Peyer's patch (tissue), 4 donors: ENCODE results near the gene ZNF730. TPM values are rescaled to one million over a fixed set of nuclear protein-coding genes. Genes with fewer than 3 reads are reported as not detected.
"Not testable (repeated sequence)": the region's sequence is repeated elsewhere in the genome, so short reads cannot be mapped to it uniquely, and the experiment has no call there.

Source experiments
- DNase-seq, 3 donors: peaks; one replicate each; pipeline ENCODE4 v3.0.0-alpha.2; 2017 to 2019
- H3K27ac ChIP-seq, 4 donors: fragments of 200-600 bp; sonication (generic); one replicate each; pipeline ENCODE4 v1.5.1; 2016 to 2019
- H3K27me3 ChIP-seq, 2 donors: fragments of 200-600 bp; sonication (generic); one replicate each; pipeline ENCODE4 v1.5.1; 2019
- H3K36me3 ChIP-seq, 3 donors: fragments of 200-600 bp; sonication (generic); one replicate each; pipeline ENCODE4 v1.5.1; 2016 to 2019
- H3K4me1 ChIP-seq, 4 donors: fragments of 200-600 bp; sonication (generic); one replicate each; pipeline ENCODE4 v1.5.1; 2016 to 2019
- H3K4me3 ChIP-seq, 4 donors: fragments of 200-600 bp; sonication (generic); 1 replicate in 3 of 4; 2 replicates in 1 of 4; pipeline ENCODE4 v1.5.1; 2016 to 2019; ENCODE audit warnings: mild to moderate bottlenecking in 1 of 4
- H3K9me3 ChIP-seq, 4 donors: fragments of 200-600 bp; sonication (generic); one replicate each; pipeline ENCODE4 v1.5.1; 2016 to 2019; ENCODE audit warnings: mild to moderate bottlenecking in 1 of 4
- POLR2A ChIP-seq, 2 donors: fragments of 450-650 bp; IDR thresholded peaks; one replicate each; pipeline ENCODE4 v1.5.1; 2017; ENCODE audit warnings: antibody characterized with exemption in 2 of 2, mild to moderate bottlenecking in 2 of 2, moderate library complexity in 2 of 2
- total RNA-seq, 4 donors: library from RNA; depleted of rRNA; stranded (reverse); fragments of >200 nt; gene quantifications; one replicate each; pipeline ENCODE4 v1.1.0, GENCODE V29; 2016
- TF ChIP-seq, protein P1 (sequence below), 6 experiments: fragments of 450-650 bp in 4 of 6; fragments of 200-600 bp in 2 of 6; sonication (generic) in 1 of 6; IDR thresholded peaks; one replicate each; pipeline ENCODE4 v1.5.1; 2017 to 2019; ENCODE audit warnings: antibody characterized with exemption in 6 of 6, mild to moderate bottlenecking in 3 of 6, moderate library complexity in 1 of 6

The ZNF730 gene
- total RNA-seq, 4 donors from 2014 or later: not detected

DNA sequence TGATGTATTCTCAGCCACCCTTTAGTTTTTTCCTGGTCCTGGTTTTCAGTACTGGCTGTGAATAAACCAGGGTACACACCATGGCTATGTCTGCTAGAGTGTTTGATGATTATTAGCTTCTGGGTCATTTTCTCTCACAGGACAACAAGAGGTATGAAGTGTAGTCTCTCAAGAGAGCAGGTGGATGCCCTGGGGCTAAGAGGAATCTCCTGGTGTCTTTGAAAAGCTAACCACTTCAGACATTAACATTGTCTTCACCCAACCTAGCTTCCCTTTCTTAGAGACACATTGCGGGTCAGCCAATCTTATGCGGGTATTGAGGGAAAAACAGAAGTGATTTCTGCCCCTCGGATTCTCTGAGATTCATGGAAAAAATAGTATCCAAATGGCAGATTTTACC is 1.6 kb downstream of the ZNF730 start:
- no peak overlapping the region for H3K27ac ChIP-seq
- no peaks in the 10 kb centered on the region for H3K4me1 ChIP-seq
- TF ChIP-seq POLR2A (IDR thresholded peaks at IDR 0.05): no peak
- TF ChIP-seq, protein P1, sequence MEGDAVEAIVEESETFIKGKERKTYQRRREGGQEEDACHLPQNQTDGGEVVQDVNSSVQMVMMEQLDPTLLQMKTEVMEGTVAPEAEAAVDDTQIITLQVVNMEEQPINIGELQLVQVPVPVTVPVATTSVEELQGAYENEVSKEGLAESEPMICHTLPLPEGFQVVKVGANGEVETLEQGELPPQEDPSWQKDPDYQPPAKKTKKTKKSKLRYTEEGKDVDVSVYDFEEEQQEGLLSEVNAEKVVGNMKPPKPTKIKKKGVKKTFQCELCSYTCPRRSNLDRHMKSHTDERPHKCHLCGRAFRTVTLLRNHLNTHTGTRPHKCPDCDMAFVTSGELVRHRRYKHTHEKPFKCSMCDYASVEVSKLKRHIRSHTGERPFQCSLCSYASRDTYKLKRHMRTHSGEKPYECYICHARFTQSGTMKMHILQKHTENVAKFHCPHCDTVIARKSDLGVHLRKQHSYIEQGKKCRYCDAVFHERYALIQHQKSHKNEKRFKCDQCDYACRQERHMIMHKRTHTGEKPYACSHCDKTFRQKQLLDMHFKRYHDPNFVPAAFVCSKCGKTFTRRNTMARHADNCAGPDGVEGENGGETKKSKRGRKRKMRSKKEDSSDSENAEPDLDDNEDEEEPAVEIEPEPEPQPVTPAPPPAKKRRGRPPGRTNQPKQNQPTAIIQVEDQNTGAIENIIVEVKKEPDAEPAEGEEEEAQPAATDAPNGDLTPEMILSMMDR (IDR thresholded peaks at IDR 0.05): no peak
- DNase-seq: no peak
- no peaks in the 10 kb centered on the region for H3K27me3 ChIP-seq
- no peak overlapping the region for H3K4me3 ChIP-seq
- no peaks in the 10 kb centered on the region for H3K36me3 ChIP-seq
- peaks cover 0 to 3% (median 0%) of the 10 kb centered on the region in 4 donors for H3K9me3 ChIP-seq

DNA sequence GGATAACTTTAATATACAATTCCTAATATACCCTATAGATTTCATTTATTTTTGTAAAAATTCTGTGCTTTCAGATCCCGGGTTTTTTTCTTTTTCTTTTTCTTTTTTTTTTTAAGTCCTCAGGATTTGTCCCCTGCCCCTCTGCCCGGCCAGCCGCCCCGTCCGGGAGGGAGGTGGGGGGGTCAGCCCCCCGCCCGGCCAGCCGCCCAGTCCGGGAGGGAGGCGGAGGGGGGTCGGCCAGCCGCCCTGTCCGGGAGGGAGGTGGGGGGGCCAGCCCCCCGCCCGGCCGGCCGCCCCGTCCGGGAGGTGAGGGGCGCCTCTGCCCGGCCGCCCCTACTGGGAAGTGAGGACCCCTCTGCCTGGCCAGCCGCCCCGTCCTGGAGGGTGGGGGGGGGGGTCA is 17.4 kb downstream of the ZNF730 start:
- DNase-seq, H3K27me3 ChIP-seq, H3K9me3 ChIP-seq, H3K27ac ChIP-seq, H3K36me3 ChIP-seq, H3K4me1 ChIP-seq, H3K4me3 ChIP-seq: not testable (repeated sequence)

DNA sequence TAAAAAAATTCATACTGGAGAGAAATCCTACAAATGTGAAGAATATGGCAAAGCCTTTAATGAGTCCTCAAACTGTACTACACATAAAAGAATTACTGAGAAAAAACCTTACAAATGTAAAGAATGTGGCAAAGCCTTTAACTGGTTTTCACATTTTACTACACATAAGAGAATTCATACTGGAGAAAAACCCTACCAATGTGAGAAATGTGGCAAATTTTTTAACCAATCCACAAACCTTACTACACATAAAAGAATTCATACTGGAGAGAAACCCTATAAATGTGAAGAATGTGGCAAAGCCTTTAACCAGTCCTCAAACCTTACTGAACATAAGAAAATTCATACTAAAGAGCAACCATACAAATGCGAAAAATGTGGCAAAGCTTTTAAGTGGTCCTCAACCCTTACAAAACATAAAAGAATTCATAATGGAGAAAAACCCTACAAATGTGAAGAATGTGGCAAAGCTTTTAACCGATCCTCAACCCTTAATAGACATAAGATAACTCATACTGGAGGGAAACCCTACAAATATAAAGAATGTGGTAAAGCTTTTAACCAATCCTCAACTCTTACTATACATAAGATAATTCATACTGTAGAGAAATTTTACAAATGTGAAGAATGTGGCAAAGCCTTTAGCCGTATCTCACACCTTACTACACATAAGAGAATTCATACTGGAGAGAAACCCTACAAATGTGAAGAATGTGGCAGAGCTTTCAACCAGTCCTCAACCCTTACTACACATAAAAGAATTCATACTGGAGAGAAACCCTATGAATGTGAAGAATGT is 29.0 kb downstream of the ZNF730 start:
- H3K27me3 ChIP-seq: no peaks in the 10 kb centered on the region
- peaks cover 0 to 35% (median 0%) of the 10 kb centered on the region in 4 donors for H3K9me3 ChIP-seq
- no peak overlapping the region for H3K27ac ChIP-seq
- DNase-seq: no peak
- H3K4me3 ChIP-seq: no peak overlapping the region
- no peak for TF ChIP-seq POLR2A (IDR thresholded peaks at IDR 0.05)
- TF ChIP-seq, protein P1 (IDR thresholded peaks at IDR 0.05): no peak
- no peaks in the 10 kb centered on the region for H3K36me3 ChIP-seq
- H3K4me1 ChIP-seq: no peaks in the 10 kb centered on the region

DNA sequence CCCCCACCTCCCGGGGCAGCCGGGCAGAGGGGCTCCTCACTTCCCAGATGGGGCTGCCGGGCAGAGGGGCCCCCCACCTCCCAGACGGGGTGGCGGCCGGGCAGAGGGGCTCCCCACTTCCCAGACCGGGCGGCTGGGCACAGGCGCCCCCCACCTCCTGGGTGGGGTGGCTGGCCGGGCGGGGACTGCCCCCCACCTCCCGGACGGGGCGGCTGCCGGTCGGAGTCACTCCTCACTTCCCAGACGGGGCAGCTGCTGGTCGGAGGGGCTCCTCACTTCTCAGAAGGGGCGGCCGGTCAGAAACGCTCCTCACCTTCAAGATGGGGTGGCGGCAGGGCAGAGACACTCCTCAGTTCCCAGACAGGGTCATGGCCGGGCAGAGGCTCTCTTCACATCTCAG is 43.9 kb downstream of the ZNF730 start:
- Histone ChIP-seq H3K27me3 (no peaks in the 10 kb centered on the region), H3K36me3 (no peaks in the 10 kb centered on the region), H3K4me3 (no peak overlapping the region), H3K4me1 (no peaks in the 10 kb centered on the region), H3K27ac (no peak overlapping the region), H3K9me3 (no peaks in the 10 kb centered on the region)
- TF ChIP-seq, protein P1 (IDR thresholded peaks at IDR 0.05): no peak
- no peak for TF ChIP-seq POLR2A (IDR thresholded peaks at IDR 0.05)
- no peak for DNase-seq

DNA sequence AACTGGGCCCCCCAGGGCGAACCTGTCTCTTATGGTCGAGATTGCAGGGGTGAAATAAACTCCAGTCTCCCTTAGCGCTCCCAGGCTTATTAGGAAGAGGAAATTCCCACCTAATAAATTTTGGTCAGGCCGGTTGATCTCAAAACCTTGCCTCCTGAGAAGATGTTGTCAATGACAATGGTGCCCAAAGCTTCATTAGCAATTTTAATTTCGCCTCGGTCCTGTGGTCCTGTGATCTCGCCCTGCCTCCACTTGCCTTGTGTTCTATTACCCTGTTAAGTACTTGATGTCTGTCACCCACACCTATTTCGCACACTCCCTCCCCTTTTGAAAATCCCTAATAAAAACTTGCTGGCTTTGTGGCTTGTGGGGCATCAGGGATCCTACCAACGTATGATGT is 51.5 kb downstream of the ZNF730 start:
- not testable (repeated sequence) for H3K4me1 ChIP-seq

DNA sequence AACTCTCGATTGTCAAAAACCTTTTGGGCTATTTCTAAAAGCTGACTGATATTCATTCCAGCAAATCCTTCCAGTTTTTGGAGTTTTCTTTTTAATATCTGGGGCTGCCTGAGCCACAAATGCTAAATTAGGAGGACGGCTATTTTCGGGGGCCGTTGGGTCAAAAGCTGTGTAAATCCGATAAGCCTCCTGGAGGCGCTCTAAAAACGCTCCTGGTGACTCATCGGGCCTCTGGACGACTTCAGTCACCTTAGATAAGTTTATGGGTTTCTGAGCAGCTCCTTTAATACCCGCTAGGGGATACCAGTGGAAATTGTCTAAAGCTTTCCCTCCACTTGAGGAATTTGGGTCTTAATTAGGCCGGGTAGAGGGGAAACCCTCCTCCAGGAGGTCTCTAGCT is 66.4 kb downstream of the ZNF730 start:
- H3K4me1 ChIP-seq: no peaks in the 10 kb centered on the region
- H3K36me3 ChIP-seq: no peaks in the 10 kb centered on the region
- TF ChIP-seq, protein P1 (IDR thresholded peaks at IDR 0.05): no peak
- no peak for TF ChIP-seq POLR2A (IDR thresholded peaks at IDR 0.05)
- H3K9me3 ChIP-seq: peaks cover 0 to 7% (median 0%) of the 10 kb centered on the region in 4 donors
- H3K27me3 ChIP-seq: no peaks in the 10 kb centered on the region
- H3K4me3 ChIP-seq: no peak overlapping the region
- H3K27ac ChIP-seq: no peak overlapping the region
- DNase-seq: no peak

More for the DNA sequence above, 51.5 kb downstream of the ZNF730 start:
- not testable (repeated sequence) for H3K27me3 ChIP-seq, H3K9me3 ChIP-seq, H3K27ac ChIP-seq, H3K36me3 ChIP-seq, H3K4me3 ChIP-seq, DNase-seq

DNA sequence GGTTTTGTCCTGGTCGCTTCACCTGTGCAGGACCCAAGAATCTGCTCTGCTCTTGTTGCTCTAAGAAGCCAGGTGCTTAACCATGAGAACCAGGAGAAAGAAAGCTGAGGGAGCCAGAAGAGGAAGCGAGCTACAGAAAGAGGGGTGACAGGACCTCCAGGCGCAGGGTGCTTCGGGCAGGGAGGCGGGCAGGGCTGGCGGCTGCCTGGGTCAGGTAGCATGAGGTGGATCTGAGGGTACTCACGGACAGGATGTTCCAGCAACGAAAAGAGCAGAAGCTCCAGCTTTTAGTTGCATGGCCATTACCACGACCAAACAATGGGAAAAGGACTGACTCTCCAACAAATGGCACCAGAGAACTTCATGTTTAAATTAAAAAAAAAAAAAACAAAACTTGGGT is 73.5 kb downstream of the ZNF730 start:
- Histone ChIP-seq H3K4me3 (no peak overlapping the region), H3K9me3 (peaks cover 0 to 3% (median 0%) of the 10 kb centered on the region in 4 donors), H3K36me3 (no peaks in the 10 kb centered on the region), H3K27me3 (no peaks in the 10 kb centered on the region), H3K27ac (no peak overlapping the region), H3K4me1 (no peaks in the 10 kb centered on the region)
- TF ChIP-seq, protein P1 (IDR thresholded peaks at IDR 0.05): no peak
- TF ChIP-seq POLR2A (IDR thresholded peaks at IDR 0.05): no peak
- no peak for DNase-seq
